HCT116 (cell line): ENCODE data around the gene CSTF2. TPM values are rescaled to one million over a fixed set of nuclear protein-coding genes. Genes with fewer than 3 reads are reported as not detected.

Experiments used
- ATAC-seq: fragments of 200-7000 bp; cut with Tn5 transposase; 2 replicates; pipeline ENCODE4 v1.9.1; 2020; ENCODE audit warnings: mild to moderate bottlenecking, moderate library complexity
- BruUV-seq: library from RNA; stranded (reverse); fragments of 400-500 nt; replicated peaks from 2 replicates; lab custom pipeline; 2021; lab: Mats Ljungman, UMichigan
- CTCF ChIA-PET: fragments of 300-600 bp; sonication (Branson Sonifier 250); formaldehyde crosslinking; loops from one replicate; lab custom pipeline; 2021; ENCODE audit warnings: antibody characterized with exemption; lab: Charles Lee
- POLR2A ChIA-PET: fragments of 300-600, 350-600 bp; sonication (Branson Sonifier 250); formaldehyde crosslinking; loops from one replicate; lab custom pipeline; 2021; ENCODE audit warnings: antibody characterized with exemption; lab: Charles Lee
- RAD21 ChIA-PET, 2 experiments: fragments of 300-600 bp; sonication (Branson Sonifier 250); formaldehyde crosslinking; loops; one replicate each; lab custom pipeline; 2023; ENCODE audit warnings: low total read pairs in 2 of 2; ENCODE audit not compliant: uncharacterized antibody in 2 of 2, unreplicated experiment in 2 of 2, low non-redundant PET in 1 of 2; lab: Charles Lee
- DNase-seq: peaks from one replicate; pipeline ENCODE4 v3.0.0-alpha.2; 2010; ENCODE audit warnings: low read depth, low spot score
- H2AFZ ChIP-seq: fragments of 200-600 bp; shearing (Covaris generic), sonication (generic); 2 replicates; pipeline ENCODE4 v1.6.1; 2017; ENCODE audit warnings: low read depth, mixed run types, mixed read lengths, antibody characterized with exemption, low read length; ENCODE audit not compliant: poor library complexity, severe bottlenecking
- H3K27ac ChIP-seq: 2 replicates; pipeline ENCODE4 v1.5.1; 2012; ENCODE audit warnings: low read depth, low read length
- H3K27me3 ChIP-seq: fragments of 200-600 bp; sonication (generic); 2 replicates; pipeline ENCODE4 v1.6.1; 2016; ENCODE audit warnings: mixed run types, low read length, mixed read lengths; ENCODE audit not compliant: insufficient read depth
- H3K36me3 ChIP-seq, 2 experiments: fragments of 200-500 bp in 1 of 2; fragments of 200-600 bp in 1 of 2; sonication (Bioruptor generic) in 1 of 2; sonication (generic) in 1 of 2; 2 replicates each; pipeline versions ENCODE4 v1.5.1 to v1.6.1; 2014 to 2016; ENCODE audit warnings: low read length in 2 of 2, inconsistent platforms in 1 of 2, mixed read lengths in 1 of 2, mixed run types in 1 of 2; ENCODE audit not compliant: insufficient read depth in 2 of 2, control insufficient read depth in 1 of 2
- H3K4me1 ChIP-seq, 2 experiments: fragments of 200-600 bp in 1 of 2; sonication (generic) in 1 of 2; 2 replicates each; pipeline versions ENCODE4 v1.5.1 to v1.6.1; 2012 to 2017; ENCODE audit warnings: low read length in 2 of 2, inconsistent platforms in 1 of 2, mild to moderate bottlenecking in 1 of 2, mixed read lengths in 1 of 2, mixed run types in 1 of 2, moderate library complexity in 1 of 2; ENCODE audit not compliant: insufficient read depth in 2 of 2, control insufficient read depth in 1 of 2
- H3K4me2 ChIP-seq: fragments of 200-600 bp; sonication (generic); 2 replicates; pipeline ENCODE4 v1.6.1; 2017; ENCODE audit warnings: mixed run types, low read length, mixed read lengths
- H3K4me3 ChIP-seq, 2 experiments: fragments of 200-600 bp in 1 of 2; sonication (generic) in 1 of 2; replicated peaks in 1 of 2; 2 replicates each; pipeline ENCODE4 v1.5.1; 2011 to 2016; ENCODE audit warnings: low read length in 2 of 2, control low read depth in 1 of 2, low read depth in 1 of 2, mild to moderate bottlenecking in 1 of 2, mixed read lengths in 1 of 2, mixed run types in 1 of 2
- H3K79me2 ChIP-seq: fragments of 200-600 bp; sonication (generic); 2 replicates; pipeline ENCODE4 v1.6.1; 2017; ENCODE audit warnings: mild to moderate bottlenecking, mixed run types, low read length, moderate library complexity, mixed read lengths; ENCODE audit not compliant: insufficient read depth
- H3K9ac ChIP-seq: fragments of 200-600 bp; sonication (generic); 2 replicates; pipeline ENCODE4 v1.6.1; 2016; ENCODE audit warnings: low read length, mixed read lengths
- H3K9me2 ChIP-seq: fragments of 200-600 bp; sonication (generic), shearing (Covaris generic); 2 replicates; pipeline ENCODE4 v1.6.1; 2017; ENCODE audit warnings: mixed run types, mild to moderate bottlenecking, moderate library complexity; ENCODE audit not compliant: insufficient read depth
- H3K9me3 ChIP-seq, 2 experiments: fragments of 200-500 bp in 1 of 2; fragments of 200-600 bp in 1 of 2; sonication (Bioruptor generic) in 1 of 2; sonication (generic) in 1 of 2; 2 replicates each; pipeline ENCODE4 v1.6.1; 2014 to 2017; ENCODE audit warnings: low read length in 2 of 2, mixed read lengths in 2 of 2, inconsistent platforms in 1 of 2, low read depth in 1 of 2, mild to moderate bottlenecking in 1 of 2, mixed run types in 1 of 2, moderate library complexity in 1 of 2; ENCODE audit not compliant: control insufficient read depth in 1 of 2, insufficient read depth in 1 of 2
- H4K20me1 ChIP-seq: fragments of 200-600 bp; sonication (generic), shearing (Covaris generic); 2 replicates; pipeline ENCODE4 v1.6.1; 2017; ENCODE audit warnings: mixed run types, mild to moderate bottlenecking, moderate library complexity; ENCODE audit not compliant: insufficient read depth
- CEBPB ChIP-seq: IDR thresholded peaks from 2 replicates; pipeline ENCODE4 v1.6.1; 2012; ENCODE audit warnings: low read depth
- CTCF ChIP-seq, 3 experiments: fragments of 200-600 bp in 1 of 3; sonication (generic) in 1 of 3; IDR thresholded peaks in 2 of 3; conservative IDR thresholded peaks in 1 of 3; 2 replicates each; pipeline ENCODE4 v1.5.1; 2012 to 2017; ENCODE audit warnings: low read depth in 2 of 3, low read length in 2 of 3, antibody characterized with exemption in 1 of 3, borderline replicate concordance in 1 of 3, control low read depth in 1 of 3, mild to moderate bottlenecking in 1 of 3, mixed read lengths in 1 of 3, mixed run types in 1 of 3, moderate library complexity in 1 of 3; ENCODE audit not compliant: insufficient read depth in 1 of 3
- EGR1 ChIP-seq: IDR thresholded peaks from 2 replicates; pipeline ENCODE4 v1.6.1; 2012; ENCODE audit warnings: low read depth
- EZH2 ChIP-seq: fragments of 200-600 bp; sonication (generic); IDR thresholded peaks from 2 replicates; pipeline ENCODE4 v1.6.1; 2017; ENCODE audit warnings: antibody characterized with exemption, mixed run types
- FOSL1 ChIP-seq: IDR thresholded peaks from 2 replicates; pipeline ENCODE4 v1.6.1; 2012; ENCODE audit warnings: low read depth
- JUND ChIP-seq: IDR thresholded peaks from 2 replicates; pipeline ENCODE4 v1.6.1; 2012
- POLR2A ChIP-seq: IDR thresholded peaks from 2 replicates; pipeline ENCODE4 v1.7.0; 2011; ENCODE audit warnings: borderline replicate concordance; ENCODE audit not compliant: insufficient read depth, insufficient read length; ENCODE audit errors: extremely low read depth
- POLR2AphosphoS5 ChIP-seq: IDR thresholded peaks from 2 replicates; pipeline ENCODE4 v1.6.1; 2011; ENCODE audit warnings: mild to moderate bottlenecking, low read depth, low read length, moderate library complexity
- SP1 ChIP-seq: IDR thresholded peaks from 2 replicates; pipeline ENCODE4 v1.6.1; 2012; ENCODE audit warnings: low read depth
- SRF ChIP-seq: IDR thresholded peaks from 2 replicates; pipeline ENCODE4 v1.6.1; 2012; ENCODE audit warnings: low read depth
- ZFX ChIP-seq: fragments of 450-650 bp; IDR thresholded peaks from 2 replicates; pipeline ENCODE4 v1.6.1; 2017
- ZNF274 ChIP-seq: fragments of 200-500 bp; sonication (Bioruptor generic); IDR thresholded peaks from 2 replicates; pipeline ENCODE4 v1.6.1; 2014; ENCODE audit warnings: mild to moderate bottlenecking, low read depth, low read length, inconsistent platforms
- intact Hi-C: fragments of 100-400 bp; cut with micrococcal nuclease; formaldehyde crosslinking; loops from 2 replicates; pipeline ENCODE4 v1.10.0; 2022
- total RNA-seq: library from RNA; stranded (reverse); gene quantifications from one replicate; pipeline ENCODE4 v1.2.1, GENCODE V29; 2021; ENCODE audit not compliant: unreplicated experiment

CSTF2 gene
- total RNA-seq, 1 experiment from 2014 or later: 34.1 TPM

- DNase-seq: no peak
- Histone ChIP-seq H3K79me2 (no peaks in the 10 kb centered on the region), H3K4me3 (no peak overlapping the region), H2AFZ (no peak overlapping the region), H3K27me3 (no peaks in the 10 kb centered on the region), H3K9me2 (no peaks in the 10 kb centered on the region), H4K20me1 (no peaks in the 10 kb centered on the region), H3K9me3 (no peaks in the 10 kb centered on the region), H3K4me2 (no peak overlapping the region), H3K27ac (no peak overlapping the region), H3K9ac (no peak overlapping the region), H3K36me3 (no peaks in the 10 kb centered on the region), H3K4me1 (no peaks in the 10 kb centered on the region)
- ChIA-PET RAD21 (no interaction called here), POLR2A (no interaction called here), CTCF (no interaction called here)
- ATAC-seq: no peak
- intact Hi-C loops: no loop called here
- no TSS peak for BruUV-seq
- no peak for TF ChIP-seq SP1
Observed at GRCh38 chrX:100798484-100799214, 21.5 kb upstream of the CSTF2 start.

DNA sequence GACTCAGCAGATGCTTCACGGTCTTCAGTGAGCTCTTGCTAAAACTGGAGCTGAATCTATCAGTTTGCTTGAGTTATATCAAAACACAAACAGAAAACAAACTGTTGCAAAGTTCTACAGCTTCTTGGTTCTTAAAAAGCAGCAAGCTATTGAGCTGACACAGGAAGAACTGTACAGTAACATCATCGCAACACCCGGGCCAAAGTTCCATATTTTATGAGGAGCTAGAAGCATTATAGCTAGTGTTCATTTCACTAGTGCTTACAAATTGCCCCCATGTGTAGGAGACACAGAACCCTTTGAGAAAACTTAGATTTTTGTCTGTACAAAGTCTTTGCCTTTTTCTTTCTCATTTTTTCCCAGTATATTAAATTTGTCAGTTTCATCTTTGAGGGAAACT is 17.3 kb upstream of the CSTF2 start:
- ChIA-PET CTCF (no interaction called here), RAD21 (no interaction called here)
- intact Hi-C loops: no loop called here

DNA sequence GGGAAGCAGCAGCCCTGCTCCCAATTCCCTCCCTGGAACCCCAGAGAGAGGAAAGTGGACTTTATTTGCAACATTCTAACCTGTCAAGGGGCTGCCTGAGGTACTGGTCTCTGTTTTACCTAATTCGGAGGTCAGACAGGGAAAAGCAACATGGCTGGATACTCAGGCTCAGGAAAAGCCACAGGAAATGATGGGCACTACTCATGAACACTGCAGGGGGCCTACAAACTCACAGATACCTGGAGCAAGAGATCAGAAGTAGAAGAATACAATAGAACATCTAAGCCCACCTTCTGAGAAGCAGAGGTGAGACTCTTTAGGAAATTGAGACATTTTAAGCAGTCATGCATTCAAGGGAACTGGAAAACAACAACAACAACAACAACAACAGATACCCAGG is 15.4 kb upstream of the CSTF2 start:
- DNase-seq (no peak), ATAC-seq (no peak)
- no peak overlapping the region for H3K9ac ChIP-seq
- no peaks in the 10 kb centered on the region for H3K9me3 ChIP-seq
- intact Hi-C loops: no loop called here
- H3K27me3 ChIP-seq: no peaks in the 10 kb centered on the region
- no TSS peak for BruUV-seq
- H3K4me1 ChIP-seq: peaks cover 0 to 9% of the 10 kb centered on the region in 2 experiments; a peak in 1 of 4 replicates
- H3K4me2 ChIP-seq: no peak overlapping the region
- H3K79me2 ChIP-seq: no peaks in the 10 kb centered on the region
- ChIA-PET POLR2A (no interaction called here), CTCF (no interaction called here), RAD21 (no interaction called here)
- no peaks in the 10 kb centered on the region for H3K36me3 ChIP-seq
- H4K20me1 ChIP-seq: no peaks in the 10 kb centered on the region
- H2AFZ ChIP-seq: no peak overlapping the region
- H3K9me2 ChIP-seq: no peaks in the 10 kb centered on the region
- H3K4me3 ChIP-seq: no peak overlapping the region
- no peak overlapping the region for H3K27ac ChIP-seq
- TF ChIP-seq POLR2A (no peak), POLR2AphosphoS5 (no peak), EGR1 (no peak), ZFX (no peak), FOSL1 (no peak), EZH2 (no peak), CEBPB (no peak), CTCF (IDR thresholded peaks at IDR 0.05 in 2 of 3, conservative IDR thresholded peaks at IDR 0.05 in 1 of 3; ENCODE audit: borderline replicate concordance in 1 of 3, insufficient read depth in 1 of 3, low read depth in 2 of 3, low read length in 2 of 3) (no peak), SRF (no peak), ZNF274 (no peak), JUND (no peak)

More for the DNA sequence above, 17.3 kb upstream of the CSTF2 start:
- H3K9me2 ChIP-seq: no peaks in the 10 kb centered on the region
- no peak for TF ChIP-seq ZNF274
- H3K4me3 ChIP-seq: no peak overlapping the region
- no peak overlapping the region for H3K9ac ChIP-seq
- H4K20me1 ChIP-seq: no peaks in the 10 kb centered on the region
- no peak overlapping the region for H3K4me2 ChIP-seq
- DNase-seq: no peak
- BruUV-seq: no TSS peak
- H3K27me3 ChIP-seq: no peaks in the 10 kb centered on the region
- POLR2A ChIA-PET: no interaction called here
- no peaks in the 10 kb centered on the region for H3K79me2 ChIP-seq
- ATAC-seq: no peak
- H3K27ac ChIP-seq: no peak overlapping the region
- no peaks in the 10 kb centered on the region for H3K4me1 ChIP-seq
- H3K36me3 ChIP-seq: no peaks in the 10 kb centered on the region
- no peaks in the 10 kb centered on the region for H3K9me3 ChIP-seq
- H2AFZ ChIP-seq: no peak overlapping the region
